ENCODE data around the gene MZT1. TPM values are rescaled to one million over a fixed set of nuclear protein-coding genes. Genes with fewer than 3 reads are reported as not detected.

MZT1 gene
- total and polyA plus RNA-seq, 12 donors: 4.9 to 11.3 (median 8.2) TPM

- no peak for DNase-seq
- intact Hi-C loops (cut with DNase I): no loop called here
- H3K9me3 ChIP-seq (replicated peaks in 1 of 3): no peaks in the 10 kb centered on the region
- H3K27ac ChIP-seq: no peak overlapping the region
- no peaks in the 10 kb centered on the region for H3K36me3 ChIP-seq (replicated peaks in 1 of 2)
- TF ChIP-seq, protein P1, sequence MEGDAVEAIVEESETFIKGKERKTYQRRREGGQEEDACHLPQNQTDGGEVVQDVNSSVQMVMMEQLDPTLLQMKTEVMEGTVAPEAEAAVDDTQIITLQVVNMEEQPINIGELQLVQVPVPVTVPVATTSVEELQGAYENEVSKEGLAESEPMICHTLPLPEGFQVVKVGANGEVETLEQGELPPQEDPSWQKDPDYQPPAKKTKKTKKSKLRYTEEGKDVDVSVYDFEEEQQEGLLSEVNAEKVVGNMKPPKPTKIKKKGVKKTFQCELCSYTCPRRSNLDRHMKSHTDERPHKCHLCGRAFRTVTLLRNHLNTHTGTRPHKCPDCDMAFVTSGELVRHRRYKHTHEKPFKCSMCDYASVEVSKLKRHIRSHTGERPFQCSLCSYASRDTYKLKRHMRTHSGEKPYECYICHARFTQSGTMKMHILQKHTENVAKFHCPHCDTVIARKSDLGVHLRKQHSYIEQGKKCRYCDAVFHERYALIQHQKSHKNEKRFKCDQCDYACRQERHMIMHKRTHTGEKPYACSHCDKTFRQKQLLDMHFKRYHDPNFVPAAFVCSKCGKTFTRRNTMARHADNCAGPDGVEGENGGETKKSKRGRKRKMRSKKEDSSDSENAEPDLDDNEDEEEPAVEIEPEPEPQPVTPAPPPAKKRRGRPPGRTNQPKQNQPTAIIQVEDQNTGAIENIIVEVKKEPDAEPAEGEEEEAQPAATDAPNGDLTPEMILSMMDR (IDR thresholded peaks at IDR 0.05): no peak
- TF ChIP-seq POLR2A (IDR thresholded peaks at IDR 0.05): no peak
- H3K27me3 ChIP-seq: no peaks in the 10 kb centered on the region
- H3K4me3 ChIP-seq: no peak overlapping the region
- H3K4me1 ChIP-seq (replicated peaks in 1 of 2): no peaks in the 10 kb centered on the region
These were observed 38.2 kb downstream of the MZT1 start for GRCh38 chr13:72689181-72689696.

DNA sequence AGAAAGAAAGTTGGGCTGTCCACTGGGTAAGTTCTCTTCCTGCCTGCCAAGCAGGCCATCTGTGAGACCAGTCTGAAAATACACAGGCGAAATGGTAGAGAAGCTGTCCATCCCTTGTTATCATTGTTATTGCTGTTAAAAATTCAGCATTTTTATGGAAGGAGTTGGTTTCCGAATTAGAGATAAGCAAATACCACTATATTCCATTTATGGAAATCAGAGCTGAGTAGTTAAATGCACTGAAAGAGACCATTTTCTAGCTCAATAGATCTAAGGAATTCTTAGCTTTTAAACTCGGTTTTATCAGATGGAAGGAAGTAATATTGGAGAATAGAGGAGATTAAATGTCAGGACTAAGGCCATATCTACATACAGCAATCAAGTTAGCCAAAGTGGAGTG, 40.7 kb downstream of the MZT1 start:
- intact Hi-C loops (cut with DNase I): no loop called here
- no peak overlapping the region for H3K4me3 ChIP-seq
- 45 to 62% (median 52%) methylated on average over 3 of the region's 3 CpGs for WGBS, 4 donors
- no peaks in the 10 kb centered on the region for H3K9me3 ChIP-seq (replicated peaks in 1 of 3)
- no peak for DNase-seq
- H3K36me3 ChIP-seq (replicated peaks in 1 of 2): no peaks in the 10 kb centered on the region
- H3K27ac ChIP-seq: no peak overlapping the region
- TF ChIP-seq, protein P1 (IDR thresholded peaks at IDR 0.05): no peak
- TF ChIP-seq POLR2A (IDR thresholded peaks at IDR 0.05): no peak
- H3K4me1 ChIP-seq (replicated peaks in 1 of 2): no peaks in the 10 kb centered on the region
- H3K27me3 ChIP-seq: no peaks in the 10 kb centered on the region

DNA sequence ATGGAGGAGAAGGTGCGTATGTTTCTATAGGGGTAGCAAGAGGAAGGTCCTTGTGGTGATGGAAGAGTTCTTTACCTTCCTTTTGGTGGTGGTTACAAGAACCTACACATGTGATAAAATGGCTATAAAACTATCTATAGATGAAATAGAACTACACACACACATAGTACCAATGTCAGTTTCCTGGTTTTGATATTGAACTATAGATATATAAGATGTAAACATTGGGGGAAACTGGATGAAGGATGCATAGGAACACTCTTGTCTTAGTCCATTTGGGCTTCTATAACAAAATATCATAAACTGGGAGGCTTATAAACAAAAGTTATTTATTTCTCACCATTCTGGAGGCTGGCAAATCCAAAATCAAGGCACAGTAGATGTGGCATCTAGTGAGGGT, 47.1 kb downstream of the MZT1 start:
- Histone ChIP-seq H3K9me3 (replicated peaks in 1 of 3) (no peaks in the 10 kb centered on the region), H3K36me3 (replicated peaks in 1 of 2) (no peaks in the 10 kb centered on the region), H3K27ac (no peak overlapping the region), H3K4me1 (replicated peaks in 1 of 2) (peaks cover 0 to 10% of the 10 kb centered on the region in 2 donors), H3K4me3 (no peak overlapping the region), H3K27me3 (no peaks in the 10 kb centered on the region)
- DNase-seq: no peak
- intact Hi-C loops (cut with DNase I): no loop called here
- TF ChIP-seq, protein P1 (IDR thresholded peaks at IDR 0.05): no peak
- TF ChIP-seq POLR2A (IDR thresholded peaks at IDR 0.05): no peak
- 90 to 100% (median 97%) methylated on average over 1 of the region's 1 CpG for WGBS, 4 donors

- no peak for DNase-seq
- WGBS, 4 donors: 19 to 24% (median 24%) methylated on average over 1 of the region's 1 CpG
- intact Hi-C loops (cut with DNase I): no loop called here
These were observed 49.1 kb downstream of the MZT1 start for GRCh38 chr13:72678312-72678711.

More at GRCh38 chr13:72678312-72678711, 49.1 kb downstream of the MZT1 start:
- Histone ChIP-seq H3K4me3 (no peak overlapping the region), H3K27me3 (no peaks in the 10 kb centered on the region), H3K27ac (no peak overlapping the region), H3K4me1 (replicated peaks in 1 of 2) (peaks cover 0 to 10% of the 10 kb centered on the region in 2 donors), H3K36me3 (replicated peaks in 1 of 2) (no peaks in the 10 kb centered on the region), H3K9me3 (replicated peaks in 1 of 3) (no peaks in the 10 kb centered on the region)
- TF ChIP-seq, protein P1 (IDR thresholded peaks at IDR 0.05): no peak
- TF ChIP-seq POLR2A (IDR thresholded peaks at IDR 0.05): no peak
